ENCODE results near the gene CAPN5.

Gene CAPN5

GRCh38 chr11:77118971-77119370, 52.2 kb downstream of the CAPN5 start:
- H3K4me1 ChIP-seq (ENCODE audit: insufficient read depth, insufficient read length) = peaks cover 2% of the 10 kb centered on the region
- no peak for DNase-seq (ENCODE audit: low read depth, low spot score)
- no peaks in the 10 kb centered on the region for H3K27me3 ChIP-seq (ENCODE audit: insufficient read depth, insufficient read length)
- H3K9ac ChIP-seq (ENCODE audit: insufficient read length, low read depth) = no peak overlapping the region
- no peak overlapping the region for H3K4me3 ChIP-seq (ENCODE audit: insufficient read length, low read depth)
- peaks cover 15% of the 10 kb centered on the region for H3K36me3 ChIP-seq (ENCODE audit: insufficient read depth, insufficient read length, low read length)
- TF ChIP-seq SUZ12 (IDR thresholded peaks at IDR 0.05; ENCODE audit: extremely low read depth, insufficient read depth, insufficient read length) (no peak), ZNF274 (IDR thresholded peaks at IDR 0.05; ENCODE audit: low read depth, low read length) (no peak), YY1 (IDR thresholded peaks at IDR 0.05; ENCODE audit: insufficient read depth, insufficient read length) (no peak)
- H3K9me3 ChIP-seq (ENCODE audit: insufficient read depth, low read length) = no peaks in the 10 kb centered on the region

- H3K9me3 ChIP-seq (ENCODE audit: insufficient read depth, low read length) = no peaks in the 10 kb centered on the region
- H3K9ac ChIP-seq (ENCODE audit: insufficient read length, low read depth) = no peak overlapping the region
- TF ChIP-seq SUZ12 (IDR thresholded peaks at IDR 0.05; ENCODE audit: extremely low read depth, insufficient read depth, insufficient read length) (no peak), ZNF274 (IDR thresholded peaks at IDR 0.05; ENCODE audit: low read depth, low read length) (no peak), YY1 (IDR thresholded peaks at IDR 0.05; ENCODE audit: insufficient read depth, insufficient read length) (no peak)
- DNase-seq (ENCODE audit: low read depth, low spot score) = no peak
- H3K4me1 ChIP-seq (ENCODE audit: insufficient read depth, insufficient read length) = no peaks in the 10 kb centered on the region
- no peaks in the 10 kb centered on the region for H3K27me3 ChIP-seq (ENCODE audit: insufficient read depth, insufficient read length)
- no peak overlapping the region for H3K4me3 ChIP-seq (ENCODE audit: insufficient read length, low read depth)
- H3K36me3 ChIP-seq (ENCODE audit: insufficient read depth, insufficient read length, low read length) = peaks cover 17% of the 10 kb centered on the region
These were observed 52.8 kb downstream of the CAPN5 start for GRCh38 chr11:77119531-77119936.

DNA sequence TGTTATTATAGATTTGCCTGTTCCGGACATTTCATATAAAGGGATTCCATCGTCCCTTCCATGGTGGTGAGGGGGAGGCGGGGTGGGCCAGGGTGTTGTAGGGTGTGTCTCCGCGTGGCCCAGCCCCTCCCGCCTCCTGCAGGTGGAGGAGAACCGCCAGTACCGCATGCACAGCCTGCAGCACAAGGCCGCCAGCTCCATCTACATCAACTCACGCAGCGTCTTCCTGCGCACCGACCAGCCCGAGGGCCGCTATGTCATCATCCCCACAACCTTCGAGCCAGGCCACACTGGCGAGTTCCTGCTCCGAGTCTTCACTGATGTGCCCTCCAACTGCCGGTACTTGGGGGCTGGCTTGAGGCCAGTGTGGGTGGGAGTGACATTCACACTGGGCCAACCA, 53.8 kb downstream of the CAPN5 start:
- TF ChIP-seq SUZ12 (IDR thresholded peaks at IDR 0.05; ENCODE audit: extremely low read depth, insufficient read depth, insufficient read length) = no peak
- TF ChIP-seq ZNF274 (IDR thresholded peaks at IDR 0.05; ENCODE audit: low read depth, low read length) = no peak
- H3K36me3 ChIP-seq (ENCODE audit: insufficient read depth, insufficient read length, low read length) = peaks cover 17% of the 10 kb centered on the region
- no peaks in the 10 kb centered on the region for H3K27me3 ChIP-seq (ENCODE audit: insufficient read depth, insufficient read length)
- no peak overlapping the region for H3K4me3 ChIP-seq (ENCODE audit: insufficient read length, low read depth)
- no peak overlapping the region for H3K9ac ChIP-seq (ENCODE audit: insufficient read length, low read depth)
- no peaks in the 10 kb centered on the region for H3K4me1 ChIP-seq (ENCODE audit: insufficient read depth, insufficient read length)
- H3K9me3 ChIP-seq (ENCODE audit: insufficient read depth, low read length) = no peaks in the 10 kb centered on the region
- DNase-seq (ENCODE audit: low read depth, low spot score) = no peak

DNA sequence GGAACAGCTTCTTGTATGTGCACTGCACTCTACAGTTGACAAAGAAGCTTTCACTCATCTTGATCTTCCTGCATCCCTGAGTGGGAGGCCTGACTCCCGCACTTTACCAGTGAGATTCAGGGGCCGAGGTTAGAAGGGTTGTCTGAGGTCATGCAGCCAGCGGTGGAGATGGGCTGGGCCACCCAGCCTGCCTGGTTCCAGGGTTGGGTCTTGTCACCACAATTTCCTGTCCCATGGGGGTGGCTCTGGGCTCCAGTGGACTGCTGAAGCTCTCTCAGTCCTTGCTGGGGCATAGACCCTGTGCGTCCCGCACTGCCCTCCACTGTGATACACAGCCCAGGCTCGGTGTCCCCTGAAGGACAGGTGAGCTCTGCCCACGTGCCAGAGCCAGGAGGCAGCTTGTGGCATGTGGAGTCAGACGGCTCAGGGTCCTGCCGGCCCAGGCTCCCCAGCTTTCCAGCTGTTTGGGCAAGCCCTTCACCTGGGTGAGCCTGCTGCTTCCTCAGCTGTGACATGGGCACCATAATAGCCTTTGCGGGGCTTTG, 54.4 kb downstream of the CAPN5 start:
- H3K27me3 ChIP-seq (ENCODE audit: insufficient read depth, insufficient read length) = no peaks in the 10 kb centered on the region
- TF ChIP-seq ZNF274 (IDR thresholded peaks at IDR 0.05; ENCODE audit: low read depth, low read length) = no peak
- TF ChIP-seq YY1 (IDR thresholded peaks at IDR 0.05; ENCODE audit: insufficient read depth, insufficient read length) = no peak
- no peak for TF ChIP-seq SUZ12 (IDR thresholded peaks at IDR 0.05; ENCODE audit: extremely low read depth, insufficient read depth, insufficient read length)
- H3K9ac ChIP-seq (ENCODE audit: insufficient read length, low read depth) = no peak overlapping the region
- no peaks in the 10 kb centered on the region for H3K9me3 ChIP-seq (ENCODE audit: insufficient read depth, low read length)
- H3K36me3 ChIP-seq (ENCODE audit: insufficient read depth, insufficient read length, low read length) = peaks cover 17% of the 10 kb centered on the region
- no peaks in the 10 kb centered on the region for H3K4me1 ChIP-seq (ENCODE audit: insufficient read depth, insufficient read length)
- H3K4me3 ChIP-seq (ENCODE audit: insufficient read length, low read depth) = no peak overlapping the region
- DNase-seq (ENCODE audit: low read depth, low spot score) = no peak

DNA sequence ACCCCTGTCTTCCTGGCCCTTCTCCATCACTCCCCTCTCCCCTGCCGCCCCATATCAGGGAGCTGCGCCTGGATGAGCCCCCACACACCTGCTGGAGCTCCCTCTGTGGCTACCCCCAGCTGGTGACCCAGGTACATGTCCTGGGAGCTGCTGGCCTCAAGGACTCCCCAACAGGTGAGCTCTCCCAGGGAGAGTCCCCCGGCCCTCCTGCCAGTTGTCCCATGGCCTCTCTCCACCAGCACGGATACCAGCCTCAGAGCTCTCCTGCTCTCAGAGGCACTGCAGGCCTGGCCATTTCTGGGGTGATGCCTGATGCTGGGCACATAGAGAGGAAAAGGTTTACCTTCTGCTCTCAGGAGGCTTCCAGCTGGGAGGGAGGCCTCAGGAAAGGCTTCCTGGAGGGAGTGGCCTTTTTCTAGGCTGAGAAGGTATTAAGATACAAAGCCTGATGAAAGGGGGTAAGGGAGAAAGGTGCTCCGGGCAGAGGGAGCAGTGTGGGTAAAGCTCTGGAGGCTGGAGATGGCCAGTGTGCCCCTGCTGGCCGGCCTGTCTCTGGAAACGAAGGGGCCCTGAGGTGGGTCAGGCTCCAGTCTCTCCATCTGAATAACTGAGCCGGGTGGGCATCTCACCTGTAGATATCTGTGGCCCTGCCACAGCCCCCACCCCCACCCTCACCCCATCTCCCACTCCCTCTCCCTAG, 55.3 kb downstream of the CAPN5 start:
- no peaks in the 10 kb centered on the region for H3K9me3 ChIP-seq (ENCODE audit: insufficient read depth, low read length)
- peaks cover 17% of the 10 kb centered on the region for H3K36me3 ChIP-seq (ENCODE audit: insufficient read depth, insufficient read length, low read length)
- H3K4me1 ChIP-seq (ENCODE audit: insufficient read depth, insufficient read length) = peaks cover 6% of the 10 kb centered on the region
- H3K4me3 ChIP-seq (ENCODE audit: insufficient read length, low read depth) = no peak overlapping the region
- no peaks in the 10 kb centered on the region for H3K27me3 ChIP-seq (ENCODE audit: insufficient read depth, insufficient read length)
- TF ChIP-seq YY1 (IDR thresholded peaks at IDR 0.05; ENCODE audit: insufficient read depth, insufficient read length) = no peak
- TF ChIP-seq ZNF274 (IDR thresholded peaks at IDR 0.05; ENCODE audit: low read depth, low read length) = no peak
- TF ChIP-seq SUZ12 (IDR thresholded peaks at IDR 0.05; ENCODE audit: extremely low read depth, insufficient read depth, insufficient read length) = no peak
- H3K9ac ChIP-seq (ENCODE audit: insufficient read length, low read depth) = no peak overlapping the region
- DNase-seq (ENCODE audit: low read depth, low spot score) = no peak

DNA sequence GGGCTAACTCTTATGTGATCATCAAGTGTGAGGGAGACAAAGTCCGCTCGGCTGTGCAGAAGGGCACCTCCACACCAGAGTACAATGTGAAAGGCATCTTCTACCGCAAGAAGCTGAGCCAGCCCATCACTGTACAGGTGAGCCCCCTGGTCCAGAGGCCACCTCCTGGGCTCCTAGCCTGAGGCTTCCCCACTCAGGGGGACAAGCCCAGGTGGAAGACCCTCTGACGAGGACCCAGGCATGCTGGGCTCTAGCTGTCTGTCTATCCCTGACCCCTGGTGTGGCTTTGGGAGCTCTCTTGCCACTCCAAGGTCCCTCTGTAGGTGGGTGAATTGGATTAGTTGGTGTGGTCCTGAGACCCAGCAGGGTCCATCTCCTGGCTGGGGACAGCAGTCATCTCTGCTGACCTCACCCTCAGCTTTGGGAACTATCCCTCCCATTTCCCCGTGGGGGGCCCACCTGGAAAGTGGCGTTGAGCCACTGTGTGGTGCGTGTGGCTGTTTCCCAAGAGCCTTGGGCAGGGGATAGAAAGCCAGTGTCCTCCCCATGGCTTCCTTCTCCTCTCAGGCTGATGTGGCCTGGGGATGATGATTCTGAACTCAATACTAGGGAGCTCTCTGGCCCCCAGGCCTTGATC, 55.9 kb downstream of the CAPN5 start:
- Histone ChIP-seq H3K4me3 (ENCODE audit: insufficient read length, low read depth) (no peak overlapping the region), H3K36me3 (ENCODE audit: insufficient read depth, insufficient read length, low read length) (peaks cover 17% of the 10 kb centered on the region), H3K9ac (ENCODE audit: insufficient read length, low read depth) (no peak overlapping the region), H3K27me3 (ENCODE audit: insufficient read depth, insufficient read length) (no peaks in the 10 kb centered on the region), H3K4me1 (ENCODE audit: insufficient read depth, insufficient read length) (peaks cover 6% of the 10 kb centered on the region), H3K9me3 (ENCODE audit: insufficient read depth, low read length) (no peaks in the 10 kb centered on the region)
- TF ChIP-seq YY1 (IDR thresholded peaks at IDR 0.05; ENCODE audit: insufficient read depth, insufficient read length) (no peak), SUZ12 (IDR thresholded peaks at IDR 0.05; ENCODE audit: extremely low read depth, insufficient read depth, insufficient read length) (no peak), ZNF274 (IDR thresholded peaks at IDR 0.05; ENCODE audit: low read depth, low read length) (no peak)
- DNase-seq (ENCODE audit: low read depth, low spot score) = no peak

DNA sequence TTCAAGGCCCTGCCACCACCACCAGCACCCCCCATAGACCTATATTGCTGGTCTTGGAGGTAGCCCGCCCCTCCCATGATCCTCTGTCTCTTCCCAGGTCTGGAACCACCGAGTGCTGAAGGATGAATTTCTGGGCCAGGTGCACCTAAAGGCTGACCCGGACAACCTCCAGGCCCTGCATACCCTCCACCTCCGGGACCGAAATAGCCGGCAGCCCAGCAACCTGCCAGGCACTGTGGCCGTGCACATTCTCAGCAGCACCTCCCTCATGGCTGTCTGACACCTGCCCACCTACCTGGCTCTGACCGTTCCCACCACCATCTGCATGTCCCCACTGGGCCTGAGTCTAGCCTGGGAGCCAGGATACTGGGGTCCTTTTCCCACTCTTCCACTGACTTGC, 56.8 kb downstream of the CAPN5 start:
- no peaks in the 10 kb centered on the region for H3K27me3 ChIP-seq (ENCODE audit: insufficient read depth, insufficient read length)
- peaks cover 14% of the 10 kb centered on the region for H3K36me3 ChIP-seq (ENCODE audit: insufficient read depth, insufficient read length, low read length)
- H3K9ac ChIP-seq (ENCODE audit: insufficient read length, low read depth) = no peak overlapping the region
- H3K4me3 ChIP-seq (ENCODE audit: insufficient read length, low read depth) = no peak overlapping the region
- DNase-seq (ENCODE audit: low read depth, low spot score) = no peak
- no peaks in the 10 kb centered on the region for H3K9me3 ChIP-seq (ENCODE audit: insufficient read depth, low read length)
- H3K4me1 ChIP-seq (ENCODE audit: insufficient read depth, insufficient read length) = peaks cover 11% of the 10 kb centered on the region
- TF ChIP-seq ZNF274 (IDR thresholded peaks at IDR 0.05; ENCODE audit: low read depth, low read length) = no peak
- TF ChIP-seq YY1 (IDR thresholded peaks at IDR 0.05; ENCODE audit: insufficient read depth, insufficient read length) = no peak
- TF ChIP-seq SUZ12 (IDR thresholded peaks at IDR 0.05; ENCODE audit: extremely low read depth, insufficient read depth, insufficient read length) = no peak
